Activated T-helper 2 cell treated with anti-CD3 and anti-CD28 coated beads, Interferon-gamma antibody, Interleukin-2, Interleukin-4, amounts not matched to agents 10 μg/mL and 5 μg/mL and 100 μg/mL, durations not matched to agents 14 hours and 24 hours and 36 hours (primary cell): ENCODE measurements around the gene TAPBPL. TPM values are rescaled to one million over a fixed set of nuclear protein-coding genes. Genes with fewer than 3 reads are reported as not detected.
"Not testable (repeated sequence)": the region's sequence is repeated elsewhere in the genome, so short reads cannot be mapped to it uniquely, and the experiment has no call there.

ENCODE experiments used
- DNase-seq: peaks from one replicate; pipeline ENCODE4 v3.0.0; 2021; ENCODE audit warnings: low spot score
- H3K27ac Mint-ChIP-seq: one replicate; pipeline ENCODE4 v1.8.0; 2021; ENCODE audit warnings: mixed read lengths
- H3K27me3 Mint-ChIP-seq: one replicate; pipeline ENCODE4 v1.8.0; 2021; ENCODE audit warnings: low read depth, mixed read lengths
- H3K36me3 Mint-ChIP-seq: one replicate; pipeline ENCODE4 v1.8.0; 2021; ENCODE audit warnings: low read depth, mixed read lengths
- H3K4me1 Mint-ChIP-seq: one replicate; pipeline ENCODE4 v1.8.0; 2021; ENCODE audit warnings: low read depth, mixed read lengths
- H3K4me3 Mint-ChIP-seq: one replicate; pipeline ENCODE4 v1.8.0; 2021; ENCODE audit warnings: low read depth, mild to moderate bottlenecking, moderate library complexity, mixed read lengths
- H3K9me3 Mint-ChIP-seq: one replicate; pipeline ENCODE4 v1.8.0; 2021; ENCODE audit warnings: mixed read lengths
- intact Hi-C: fragments of 100-400 bp; cut with micrococcal nuclease; formaldehyde crosslinking; loops from one replicate; pipeline ENCODE4 v1.15.1; 2023
- total RNA-seq: library from RNA; stranded (reverse); gene quantifications from 2 replicates; pipeline ENCODE4 v1.2.3, GENCODE V29; 2022

Gene TAPBPL
- total RNA-seq, 1 donor from 2014 or later = 37.4 TPM

DNA sequence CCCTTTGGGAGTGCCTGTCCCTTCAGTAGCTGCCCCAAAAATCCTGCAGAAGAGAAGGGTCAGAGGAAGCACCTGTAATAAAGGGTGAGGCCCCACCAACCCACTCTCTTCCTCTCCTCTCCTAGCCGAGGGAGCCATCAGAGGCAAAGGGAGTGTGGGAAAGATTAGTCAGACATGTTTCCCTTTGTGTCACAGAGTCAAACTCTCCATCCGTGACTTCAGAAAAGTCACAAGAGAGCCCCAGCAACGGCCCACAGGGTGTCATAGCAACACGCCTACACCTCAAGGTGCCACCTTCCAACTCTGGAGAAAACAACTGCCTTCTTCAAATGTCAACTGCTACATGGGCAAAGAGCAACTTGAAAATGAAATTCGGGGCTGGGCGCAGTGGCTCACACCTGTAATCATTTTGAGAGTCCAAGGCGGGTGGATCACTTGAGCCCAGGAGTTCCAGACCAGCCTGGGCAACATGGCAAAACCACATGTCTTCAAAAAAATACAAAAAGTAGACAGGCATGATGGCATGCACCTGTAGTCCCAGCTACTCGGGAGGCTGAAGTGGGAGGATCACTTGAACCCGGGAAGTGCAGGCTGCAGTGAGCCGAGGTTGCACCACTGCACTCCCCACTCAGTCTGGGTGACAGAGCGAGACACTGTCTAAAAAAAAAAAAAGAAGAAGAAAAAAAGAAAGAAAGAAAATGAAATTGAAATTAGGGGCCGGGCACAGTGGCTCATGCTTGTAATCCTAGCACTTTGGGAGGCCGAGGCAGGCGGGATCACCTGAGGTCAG is 24.8 kb upstream of the TAPBPL start:
- peak; percentile 79 for DNase-seq
- Mint-ChIP-seq H3K36me3 (no peaks in the 10 kb centered on the region), H3K4me3 (peak overlapping the region; percentile 71), H3K9me3 (no peaks in the 10 kb centered on the region), H3K27ac (peak overlapping the region; percentile 97), H3K4me1 (peaks cover 60% of the 10 kb centered on the region), H3K27me3 (no peaks in the 10 kb centered on the region)
- intact Hi-C loops = loop anchor here (1.0 to 5.0 kb wide), 7 partner anchors 16 to 107 kb away; partner anchors contain the start of genes GAPDH, NCAPD2, TAPBPL and VAMP1

GRCh38 chr12:6427796-6428195 is 24.0 kb upstream of the TAPBPL start:
- not testable (repeated sequence) for H3K9me3 Mint-ChIP-seq, H3K27me3 Mint-ChIP-seq, H3K4me3 Mint-ChIP-seq, DNase-seq, H3K36me3 Mint-ChIP-seq
- H3K27ac Mint-ChIP-seq = peak overlapping the region; percentile 97
- H3K4me1 Mint-ChIP-seq = peaks cover 64% of the 10 kb centered on the region
- intact Hi-C loops = loop anchor here (1.0 to 5.0 kb wide), 7 partner anchors 16 to 107 kb away; partner anchors contain the start of genes GAPDH, NCAPD2, TAPBPL and VAMP1

GRCh38 chr12:6428326-6428725 is 23.5 kb upstream of the TAPBPL start:
- Mint-ChIP-seq H3K4me3 (no peak overlapping the region), H3K9me3 (no peaks in the 10 kb centered on the region), H3K27me3 (no peaks in the 10 kb centered on the region), H3K4me1 (peaks cover 63% of the 10 kb centered on the region), H3K27ac (peak overlapping the region; percentile 97), H3K36me3 (no peaks in the 10 kb centered on the region)
- DNase-seq = no peak
- intact Hi-C loops = loop anchor here (5.0 kb wide), 1 partner anchor 91 kb away; no protein-coding TSS in a partner anchor

- no peaks in the 10 kb centered on the region for H3K9me3 Mint-ChIP-seq
- DNase-seq = no peak
- no peaks in the 10 kb centered on the region for H3K36me3 Mint-ChIP-seq
- H3K27me3 Mint-ChIP-seq = no peaks in the 10 kb centered on the region
- intact Hi-C loops = no loop called here
- H3K4me1 Mint-ChIP-seq = peaks cover 63% of the 10 kb centered on the region
- peak overlapping the region; percentile 84 for H3K27ac Mint-ChIP-seq
- H3K4me3 Mint-ChIP-seq = peak overlapping the region; percentile 51
Observed at GRCh38 chr12:6430124-6430989, 21.5 kb upstream of the TAPBPL start.

DNA sequence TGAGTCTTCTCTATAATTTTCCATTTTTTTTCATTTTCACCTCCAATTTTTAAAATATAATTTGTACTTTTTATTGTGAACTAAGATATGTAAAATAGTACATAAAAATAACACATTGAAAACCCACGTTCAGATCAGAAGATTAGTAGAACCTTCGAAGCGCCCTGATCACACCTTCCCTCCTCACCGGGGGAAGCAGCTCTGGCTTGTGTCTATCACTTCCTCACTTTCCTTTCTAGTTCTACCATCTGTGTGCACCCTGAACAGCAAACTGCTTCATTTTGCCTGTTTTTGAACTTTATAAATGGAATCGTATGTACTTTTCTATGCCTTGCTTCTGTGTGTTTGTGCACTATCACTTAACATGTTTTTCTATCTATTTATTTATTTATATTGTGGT is 18.9 kb upstream of the TAPBPL start:
- Mint-ChIP-seq H3K27me3 (no peaks in the 10 kb centered on the region), H3K9me3 (no peaks in the 10 kb centered on the region), H3K4me3 (no peak overlapping the region), H3K4me1 (peaks cover 48% of the 10 kb centered on the region), H3K27ac (peak overlapping the region; percentile 68), H3K36me3 (no peaks in the 10 kb centered on the region)
- intact Hi-C loops = no loop called here
- DNase-seq = no peak

DNA sequence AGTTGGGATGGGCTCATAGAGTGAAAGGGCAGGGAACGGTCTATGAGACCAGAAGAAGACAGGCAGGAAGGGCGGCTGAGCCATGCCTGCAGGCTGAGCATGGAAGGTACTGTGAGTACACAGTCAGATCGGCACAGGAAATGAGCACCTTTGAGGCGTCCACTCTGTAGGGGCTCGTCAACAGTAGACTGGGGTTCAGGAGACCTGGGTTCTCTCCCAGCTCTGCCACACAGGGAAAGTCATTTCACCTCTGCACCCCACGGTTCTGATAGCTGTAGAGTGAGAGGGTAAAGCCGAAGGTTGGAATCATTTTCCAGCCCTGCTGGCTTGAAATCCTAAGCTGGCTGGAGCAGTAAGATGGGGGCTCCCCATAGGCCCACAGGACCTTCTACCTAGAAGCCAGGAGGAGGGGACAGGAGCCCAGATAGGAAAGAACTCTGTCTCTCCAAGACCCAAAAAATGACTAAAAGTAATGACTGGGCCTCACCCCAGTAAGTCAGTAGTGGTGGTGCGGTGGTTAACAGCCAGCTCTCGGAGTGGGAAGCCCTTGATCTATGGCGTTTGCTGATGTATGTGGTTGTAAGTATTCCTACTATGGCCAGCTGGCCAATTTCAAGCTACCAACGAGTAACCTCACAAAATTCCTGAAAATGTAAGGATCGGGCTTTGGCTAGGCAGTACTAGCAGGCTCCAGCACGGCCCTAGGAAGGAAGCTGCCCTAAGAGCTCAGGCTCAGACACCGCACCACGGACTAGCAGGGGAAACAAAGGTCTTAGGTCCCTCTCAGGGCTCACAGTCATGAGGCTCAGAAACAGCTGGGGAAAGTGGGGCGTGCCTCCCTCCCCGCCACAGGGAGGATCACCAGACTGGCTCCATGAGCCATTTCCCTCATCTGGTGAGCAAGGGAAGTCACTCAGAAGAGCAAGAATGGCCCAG is 17.4 kb upstream of the TAPBPL start:
- peak overlapping the region; percentile 58 for H3K4me3 Mint-ChIP-seq
- no peak for DNase-seq
- no peaks in the 10 kb centered on the region for H3K9me3 Mint-ChIP-seq
- peaks cover 48% of the 10 kb centered on the region for H3K4me1 Mint-ChIP-seq
- H3K27ac Mint-ChIP-seq = peak overlapping the region; percentile 86
- no peaks in the 10 kb centered on the region for H3K36me3 Mint-ChIP-seq
- intact Hi-C loops = no loop called here
- H3K27me3 Mint-ChIP-seq = no peaks in the 10 kb centered on the region

- H3K36me3 Mint-ChIP-seq = no peaks in the 10 kb centered on the region
- intact Hi-C loops = no loop called here
- no peaks in the 10 kb centered on the region for H3K27me3 Mint-ChIP-seq
- no peak overlapping the region for H3K4me3 Mint-ChIP-seq
- no peak for DNase-seq
- H3K9me3 Mint-ChIP-seq = no peaks in the 10 kb centered on the region
- no peak overlapping the region for H3K27ac Mint-ChIP-seq
- H3K4me1 Mint-ChIP-seq = peaks cover 35% of the 10 kb centered on the region
Observed at GRCh38 chr12:6435961-6436715, 15.7 kb upstream of the TAPBPL start.

GRCh38 chr12:6437586-6437985 is 14.3 kb upstream of the TAPBPL start:
- DNase-seq = no peak

GRCh38 chr12:6438345-6438744 is 13.5 kb upstream of the TAPBPL start:
- H3K27ac Mint-ChIP-seq = no peak overlapping the region
- H3K27me3 Mint-ChIP-seq = no peaks in the 10 kb centered on the region
- DNase-seq = no peak
- no peaks in the 10 kb centered on the region for H3K9me3 Mint-ChIP-seq
- H3K36me3 Mint-ChIP-seq = no peaks in the 10 kb centered on the region
- H3K4me3 Mint-ChIP-seq = no peak overlapping the region
- intact Hi-C loops = no loop called here
- peaks cover 35% of the 10 kb centered on the region for H3K4me1 Mint-ChIP-seq

More at GRCh38 chr12:6437586-6437985, 14.3 kb upstream of the TAPBPL start:
- Mint-ChIP-seq H3K27me3 (no peaks in the 10 kb centered on the region), H3K36me3 (no peaks in the 10 kb centered on the region), H3K9me3 (no peaks in the 10 kb centered on the region), H3K4me1 (peaks cover 33% of the 10 kb centered on the region), H3K4me3 (no peak overlapping the region), H3K27ac (no peak overlapping the region)
- intact Hi-C loops = no loop called here

DNA sequence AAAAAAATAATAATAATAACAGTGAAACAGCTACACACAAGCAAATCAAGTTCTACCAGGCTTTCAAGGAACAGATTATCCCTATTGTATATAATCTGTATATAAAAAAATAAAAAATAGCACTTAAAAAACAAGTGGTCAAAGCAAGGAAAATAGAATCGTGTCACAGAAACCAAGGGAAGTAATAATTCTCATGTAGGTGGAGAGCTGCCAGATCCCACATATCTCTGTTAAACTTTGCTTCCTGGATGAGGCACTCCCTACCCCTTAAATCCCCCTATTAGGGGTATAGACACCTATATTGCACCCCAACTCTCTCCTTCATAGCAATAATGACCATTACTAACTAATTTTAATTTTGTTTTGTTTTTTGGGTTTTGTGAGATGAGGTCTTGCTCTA is 11.5 kb upstream of the TAPBPL start:
- DNase-seq = no peak
- no peak overlapping the region for H3K27ac Mint-ChIP-seq
- H3K9me3 Mint-ChIP-seq = no peaks in the 10 kb centered on the region
- H3K4me3 Mint-ChIP-seq = no peak overlapping the region
- intact Hi-C loops = no loop called here
- peaks cover 39% of the 10 kb centered on the region for H3K4me1 Mint-ChIP-seq
- no peaks in the 10 kb centered on the region for H3K27me3 Mint-ChIP-seq
- peaks cover 3% of the 10 kb centered on the region for H3K36me3 Mint-ChIP-seq

DNA sequence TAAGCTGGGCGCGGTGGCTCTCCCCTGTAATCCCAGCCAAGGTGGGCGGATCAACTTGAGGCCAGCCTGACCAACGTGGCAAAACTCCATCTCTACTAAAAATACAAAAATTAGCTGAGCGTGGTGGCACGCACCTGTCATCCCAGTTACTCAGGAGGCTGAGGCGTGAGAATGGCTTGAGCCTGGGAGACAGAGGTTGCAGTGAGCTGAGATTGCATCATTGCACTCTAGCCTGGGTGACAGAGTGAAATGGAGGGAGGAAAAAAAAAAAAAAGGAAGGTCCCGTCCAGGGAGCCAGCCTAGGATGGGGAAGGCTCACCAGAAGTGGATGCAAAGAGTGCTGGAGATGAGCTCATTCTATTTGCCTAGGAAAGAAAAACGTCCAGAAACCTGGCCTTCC is 9.0 kb upstream of the TAPBPL start:
- Mint-ChIP-seq H3K36me3 (peaks cover 22% of the 10 kb centered on the region), H3K4me3 (no peak overlapping the region), H3K27ac (peak overlapping the region; percentile 91), H3K27me3 (no peaks in the 10 kb centered on the region), H3K9me3 (no peaks in the 10 kb centered on the region), H3K4me1 (peaks cover 56% of the 10 kb centered on the region)
- DNase-seq = no peak
- intact Hi-C loops = loop anchor here (1.0 kb wide), 2 partner anchors 8 to 16 kb away; no protein-coding TSS in a partner anchor
